ENCODE data around the gene HACE1.
"Not testable (repeated sequence)": the region's sequence is repeated elsewhere in the genome, so short reads cannot be mapped to it uniquely, and the experiment has no call there.

Gene HACE1

GRCh38 chr6:104859225-104860146, at the start of gene HACE1:
TSS of gene HACE1 (minus strand) at chr6:104859919. CDS start at chr6:104859642, 277 bp downstream.
- peak; percentile 94 for DNase-seq (ENCODE audit: low spot score)

- DNase-seq (ENCODE audit: low spot score) = no peak
Measured at GRCh38 chr6:104908888-104909525, 49.3 kb upstream of the HACE1 start.

GRCh38 chr6:104908031-104908887, 48.5 kb upstream of the HACE1 start:
- no peak for DNase-seq (ENCODE audit: low spot score)

GRCh38 chr6:104898893-104899292, 39.2 kb upstream of the HACE1 start:
- not testable (repeated sequence) for DNase-seq (ENCODE audit: low spot score)

- DNase-seq (ENCODE audit: low spot score) = no peak
Measured at GRCh38 chr6:104896914-104897313, 37.2 kb upstream of the HACE1 start.

GRCh38 chr6:104888066-104888465, 28.3 kb upstream of the HACE1 start:
- DNase-seq (ENCODE audit: low spot score) = no peak

- no peak for DNase-seq (ENCODE audit: low spot score)
Measured at GRCh38 chr6:104887350-104887749, 27.6 kb upstream of the HACE1 start.

- DNase-seq (ENCODE audit: low spot score) = no peak
Measured at GRCh38 chr6:104885518-104886043, 25.9 kb upstream of the HACE1 start.

- no peak for DNase-seq (ENCODE audit: low spot score)
Measured at GRCh38 chr6:104884867-104885517, 25.3 kb upstream of the HACE1 start.

GRCh38 chr6:104881964-104882668, 22.4 kb upstream of the HACE1 start:
- no peak for DNase-seq (ENCODE audit: low spot score)

- DNase-seq (ENCODE audit: low spot score) = no peak
Measured at GRCh38 chr6:104862456-104862855, 2.7 kb upstream of the HACE1 start.

GRCh38 chr6:104860221-104860620, 502 bp upstream of the HACE1 start:
- no peak for DNase-seq (ENCODE audit: low spot score)

GRCh38 chr6:104858642-104859041, 1.1 kb downstream of the HACE1 start:
- DNase-seq (ENCODE audit: low spot score) = no peak

GRCh38 chr6:104855507-104855906, 4.2 kb downstream of the HACE1 start:
- no peak for DNase-seq (ENCODE audit: low spot score)

GRCh38 chr6:104847721-104848120, 12.0 kb downstream of the HACE1 start:
- not testable (repeated sequence) for DNase-seq (ENCODE audit: low spot score)

- no peak for DNase-seq (ENCODE audit: low spot score)
Measured at GRCh38 chr6:104843229-104843628, 16.5 kb downstream of the HACE1 start.

GRCh38 chr6:104837158-104837557, 22.6 kb downstream of the HACE1 start:
- DNase-seq (ENCODE audit: low spot score) = no peak

GRCh38 chr6:104836479-104837020, 23.2 kb downstream of the HACE1 start:
- not testable (repeated sequence) for DNase-seq (ENCODE audit: low spot score)

GRCh38 chr6:104835782-104836181, 23.9 kb downstream of the HACE1 start:
- DNase-seq (ENCODE audit: low spot score) = no peak

- no peak for DNase-seq (ENCODE audit: low spot score)
Measured at GRCh38 chr6:104829183-104829958, 30.3 kb downstream of the HACE1 start.
